ENCODE results near the gene RNF17. TPM values are rescaled to one million over a fixed set of nuclear protein-coding genes. Genes with fewer than 3 reads are reported as not detected.

The RNF17 gene
- total RNA-seq, 1 experiment from 2014 or later, result not detected

DNA sequence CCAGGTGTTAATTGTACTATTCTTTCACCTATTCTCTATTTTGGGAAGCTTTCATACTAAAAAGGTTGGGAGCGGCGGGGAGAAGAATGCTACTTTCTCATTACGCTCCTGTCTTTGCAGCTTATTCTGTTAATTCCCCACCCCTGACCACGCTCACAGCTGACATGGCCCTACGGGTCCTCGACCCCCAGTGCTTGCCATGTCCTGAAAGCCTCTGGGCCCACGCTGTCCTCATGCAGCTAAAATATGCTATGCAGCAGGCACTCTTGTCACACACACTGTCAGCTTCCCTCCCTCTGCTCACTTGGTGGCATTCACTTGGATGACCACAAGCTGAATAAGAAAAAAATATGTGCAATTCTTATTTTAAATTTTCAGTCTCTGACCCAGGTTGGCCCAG is 126.3 kb downstream of the RNF17 start:
- H3K36me3 ChIP-seq (replicated peaks; ENCODE audit: control insufficient read depth, insufficient read depth, low read length), result peaks cover 14% of the 10 kb centered on the region
- DNase-seq, result no peak

DNA sequence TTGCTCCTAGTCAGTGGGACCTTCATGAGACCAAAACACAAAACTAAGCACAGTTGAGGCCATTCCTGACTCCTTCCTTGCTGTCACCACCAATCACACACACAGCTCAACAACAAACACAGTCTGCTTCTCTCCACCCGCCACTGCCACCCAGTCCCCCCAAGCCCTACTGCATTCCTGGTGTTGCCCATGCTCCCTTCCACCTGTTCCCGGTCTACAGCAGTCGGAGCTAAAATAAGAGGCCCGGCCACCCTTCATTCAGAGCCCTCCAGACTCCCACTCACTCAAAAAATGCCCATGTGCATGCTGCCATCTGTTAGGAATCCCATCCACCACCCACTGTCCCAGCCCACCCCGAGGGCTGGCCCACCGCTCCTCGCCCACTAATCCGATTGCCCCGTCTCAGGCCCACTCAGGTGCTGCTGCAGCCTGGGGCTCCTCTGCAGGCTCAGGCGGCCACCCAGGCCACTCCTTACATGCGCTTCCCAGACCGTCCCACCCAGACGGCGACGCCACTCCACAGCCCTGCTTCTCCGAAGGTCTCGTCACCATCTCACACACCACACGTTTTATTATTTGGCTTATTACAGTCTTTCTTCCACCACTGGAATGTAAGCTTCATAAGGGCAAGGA is 127.6 kb downstream of the RNF17 start:
- Histone ChIP-seq H3K27me3 (ENCODE audit: control insufficient read depth, insufficient read depth, low read length) (no peaks in the 10 kb centered on the region), H3K4me3 (ENCODE audit: insufficient read depth, low read depth, low read length) (no peak overlapping the region), H3K36me3 (replicated peaks; ENCODE audit: control insufficient read depth, insufficient read depth, low read length) (peaks cover 14% of the 10 kb centered on the region)
- DNase-seq, result no peak

More for the DNA sequence above, 126.3 kb downstream of the RNF17 start:
- Histone ChIP-seq H3K27me3 (ENCODE audit: control insufficient read depth, insufficient read depth, low read length) (no peaks in the 10 kb centered on the region), H3K4me3 (ENCODE audit: insufficient read depth, low read depth, low read length) (no peak overlapping the region)

DNA sequence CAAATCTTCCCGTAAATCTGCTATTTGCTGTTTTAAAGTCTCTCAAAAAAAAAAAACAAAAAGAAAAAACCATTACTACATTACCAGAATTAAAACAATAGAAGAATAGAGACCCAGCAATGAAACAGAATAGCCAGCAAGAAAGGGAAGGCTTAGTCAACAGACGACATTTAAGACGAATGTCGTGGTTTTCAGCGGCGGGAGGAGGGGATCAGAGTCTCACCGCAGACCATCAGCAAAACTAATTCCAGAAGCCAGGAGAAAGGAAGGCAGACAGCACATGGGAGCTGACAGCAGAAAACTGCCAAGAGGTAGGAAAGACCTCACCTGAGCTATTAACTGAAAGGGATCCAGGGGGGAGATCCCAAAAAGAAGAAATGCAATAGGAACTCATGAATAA is 128.9 kb downstream of the RNF17 start:
- Histone ChIP-seq H3K27me3 (ENCODE audit: control insufficient read depth, insufficient read depth, low read length) (no peaks in the 10 kb centered on the region), H3K4me3 (ENCODE audit: insufficient read depth, low read depth, low read length) (no peak overlapping the region), H3K36me3 (replicated peaks; ENCODE audit: control insufficient read depth, insufficient read depth, low read length) (peaks cover 16% of the 10 kb centered on the region)
- DNase-seq, result no peak

DNA sequence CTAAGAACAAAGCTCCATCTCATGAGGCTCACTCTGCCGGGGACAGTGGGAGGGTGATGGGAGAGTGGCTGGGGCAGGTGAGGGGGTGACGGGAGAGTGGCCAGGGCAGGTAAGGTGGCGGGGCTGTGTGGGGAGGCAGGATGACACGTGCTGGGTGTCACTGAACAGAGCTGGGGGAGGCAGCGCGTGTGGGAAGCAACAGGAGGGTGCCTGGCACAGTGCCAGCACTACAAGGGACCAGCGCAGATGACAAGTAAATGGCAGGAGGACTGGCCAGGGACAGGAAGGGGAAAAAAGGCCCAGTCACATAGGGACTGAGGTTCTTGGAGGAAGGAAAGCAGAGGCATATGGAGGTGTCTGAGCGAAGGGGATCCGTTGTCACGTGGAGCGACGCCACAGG is 129.9 kb downstream of the RNF17 start:
- Histone ChIP-seq H3K27me3 (ENCODE audit: control insufficient read depth, insufficient read depth, low read length) (no peaks in the 10 kb centered on the region), H3K36me3 (replicated peaks; ENCODE audit: control insufficient read depth, insufficient read depth, low read length) (peaks cover 16% of the 10 kb centered on the region), H3K4me3 (ENCODE audit: insufficient read depth, low read depth, low read length) (no peak overlapping the region)
- no peak for DNase-seq

DNA sequence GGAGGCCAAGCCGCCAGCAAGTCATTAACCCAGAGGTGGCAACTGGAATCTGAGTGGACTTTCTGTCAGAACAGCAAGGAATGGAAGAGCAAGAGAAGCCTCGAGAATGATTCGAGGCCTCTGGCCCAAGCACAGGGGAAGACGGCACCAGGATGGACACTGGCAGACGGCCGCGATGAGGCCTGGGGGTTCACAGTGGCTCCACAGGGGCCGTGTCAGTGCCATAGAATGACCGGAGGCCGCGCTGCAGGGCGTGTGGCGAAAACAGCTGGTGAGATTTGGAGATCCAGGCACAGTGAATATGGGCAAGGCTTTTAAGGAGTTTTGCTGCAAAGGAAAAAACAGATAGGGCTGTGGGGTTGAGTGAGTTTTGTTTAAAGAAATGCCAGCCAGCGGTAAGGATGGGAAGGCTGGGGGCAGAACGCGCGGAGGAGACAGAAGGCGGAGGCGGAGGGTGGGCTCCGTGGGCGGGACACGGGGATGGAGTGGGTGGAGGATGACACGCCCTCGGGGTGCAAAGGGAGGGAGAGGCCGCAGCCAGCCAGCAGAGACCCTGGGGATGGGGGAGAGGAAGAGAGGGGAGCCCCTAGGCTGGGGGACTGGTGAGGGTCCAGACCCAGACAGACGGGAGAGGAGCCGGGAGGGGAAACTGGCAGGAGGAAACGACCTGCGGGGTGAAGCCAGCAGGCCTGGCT is 130.5 kb downstream of the RNF17 start:
- peak; percentile 38 for DNase-seq
- H3K4me3 ChIP-seq (ENCODE audit: insufficient read depth, low read depth, low read length), result no peak overlapping the region
- H3K27me3 ChIP-seq (ENCODE audit: control insufficient read depth, insufficient read depth, low read length), result no peaks in the 10 kb centered on the region
- peaks cover 16% of the 10 kb centered on the region for H3K36me3 ChIP-seq (replicated peaks; ENCODE audit: control insufficient read depth, insufficient read depth, low read length)

DNA sequence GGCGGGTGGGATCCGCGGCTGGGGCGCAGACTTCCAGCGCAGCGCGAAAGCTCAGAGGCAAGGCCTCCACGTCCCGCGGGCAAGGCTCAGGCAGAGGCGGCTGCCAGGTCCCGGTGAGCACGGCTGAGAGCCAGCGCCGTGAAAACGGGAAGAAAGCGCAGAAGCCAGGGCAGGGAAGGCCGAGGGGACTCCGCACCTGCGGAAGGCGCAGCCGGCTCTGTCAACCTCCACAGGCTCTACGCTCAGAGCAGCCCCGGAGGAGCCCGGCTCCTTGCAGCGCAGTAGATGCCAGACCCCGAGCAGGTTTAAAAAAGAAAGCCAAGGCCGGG is 131.0 kb downstream of the RNF17 start:
- DNase-seq, result peak; percentile 32

DNA sequence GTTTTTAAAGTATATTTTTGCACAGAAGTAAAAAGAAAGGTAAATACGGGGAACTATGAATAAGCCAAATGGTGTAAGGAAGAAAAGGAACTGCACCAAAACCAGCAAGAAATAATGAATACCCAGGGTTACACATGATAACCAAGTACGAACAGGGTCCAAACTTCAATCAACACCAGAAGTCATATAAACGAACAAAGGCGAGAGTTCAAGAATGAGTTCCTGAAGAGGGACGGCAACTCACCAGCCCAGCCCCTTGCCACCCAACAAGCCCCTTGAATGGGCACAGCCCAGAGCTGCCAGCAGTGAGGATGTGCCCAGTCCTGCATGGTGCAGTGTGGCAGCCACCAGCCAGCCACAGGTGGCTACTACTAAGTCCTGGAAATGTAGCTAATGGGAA is 132.1 kb downstream of the RNF17 start:
- no peak for DNase-seq
- H3K36me3 ChIP-seq (replicated peaks; ENCODE audit: control insufficient read depth, insufficient read depth, low read length), result peaks cover 15% of the 10 kb centered on the region
- H3K4me3 ChIP-seq (ENCODE audit: insufficient read depth, low read depth, low read length), result no peak overlapping the region
- no peaks in the 10 kb centered on the region for H3K27me3 ChIP-seq (ENCODE audit: control insufficient read depth, insufficient read depth, low read length)

More for the DNA sequence above, 131.0 kb downstream of the RNF17 start:
- H3K4me3 ChIP-seq (ENCODE audit: insufficient read depth, low read depth, low read length), result no peak overlapping the region
- H3K27me3 ChIP-seq (ENCODE audit: control insufficient read depth, insufficient read depth, low read length), result no peaks in the 10 kb centered on the region
- peaks cover 16% of the 10 kb centered on the region for H3K36me3 ChIP-seq (replicated peaks; ENCODE audit: control insufficient read depth, insufficient read depth, low read length)

DNA sequence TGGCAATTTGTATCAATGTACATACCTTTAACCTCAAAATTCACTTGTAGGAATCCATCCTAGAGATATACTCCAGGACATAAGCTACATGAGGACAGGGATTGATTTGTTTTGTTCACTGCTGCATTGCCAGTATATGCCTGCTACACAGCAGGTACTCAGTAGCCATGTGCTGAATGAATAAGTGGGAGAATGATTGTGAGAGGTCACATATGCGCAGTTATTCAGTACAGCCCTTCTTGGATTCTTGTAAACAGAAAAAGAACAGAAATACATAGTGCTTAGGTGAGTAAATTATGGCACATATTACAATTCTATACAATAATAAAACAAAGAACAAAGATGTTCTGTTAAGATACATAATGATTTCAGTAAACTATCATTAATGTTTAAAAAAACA is 133.3 kb downstream of the RNF17 start:
- no peaks in the 10 kb centered on the region for H3K27me3 ChIP-seq (ENCODE audit: control insufficient read depth, insufficient read depth, low read length)
- no peak for DNase-seq
- peaks cover 9% of the 10 kb centered on the region for H3K36me3 ChIP-seq (replicated peaks; ENCODE audit: control insufficient read depth, insufficient read depth, low read length)
- no peak overlapping the region for H3K4me3 ChIP-seq (ENCODE audit: insufficient read depth, low read depth, low read length)

DNA sequence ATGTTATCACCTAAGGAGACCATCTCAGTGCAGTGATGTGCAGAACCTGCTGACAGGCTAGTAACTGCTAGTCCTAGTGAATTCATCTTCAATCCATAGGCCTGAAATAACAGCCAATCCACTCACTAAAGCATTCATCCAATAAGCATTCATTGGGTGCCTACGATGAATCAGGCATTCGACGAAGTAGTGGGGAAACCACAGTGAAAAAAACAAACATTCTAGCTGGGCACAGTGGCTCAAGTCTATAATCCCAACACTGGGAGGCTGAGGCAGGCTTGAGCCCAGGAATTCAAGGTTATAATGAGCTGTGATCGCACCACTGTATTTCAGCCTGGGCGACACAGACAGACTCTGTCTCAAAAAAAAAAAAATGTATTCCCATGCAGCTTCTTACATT is 135.6 kb downstream of the RNF17 start:
- no peak overlapping the region for H3K4me3 ChIP-seq (ENCODE audit: insufficient read depth, low read depth, low read length)
- peaks cover 7% of the 10 kb centered on the region for H3K36me3 ChIP-seq (replicated peaks; ENCODE audit: control insufficient read depth, insufficient read depth, low read length)
- DNase-seq, result no peak
- no peaks in the 10 kb centered on the region for H3K27me3 ChIP-seq (ENCODE audit: control insufficient read depth, insufficient read depth, low read length)

DNA sequence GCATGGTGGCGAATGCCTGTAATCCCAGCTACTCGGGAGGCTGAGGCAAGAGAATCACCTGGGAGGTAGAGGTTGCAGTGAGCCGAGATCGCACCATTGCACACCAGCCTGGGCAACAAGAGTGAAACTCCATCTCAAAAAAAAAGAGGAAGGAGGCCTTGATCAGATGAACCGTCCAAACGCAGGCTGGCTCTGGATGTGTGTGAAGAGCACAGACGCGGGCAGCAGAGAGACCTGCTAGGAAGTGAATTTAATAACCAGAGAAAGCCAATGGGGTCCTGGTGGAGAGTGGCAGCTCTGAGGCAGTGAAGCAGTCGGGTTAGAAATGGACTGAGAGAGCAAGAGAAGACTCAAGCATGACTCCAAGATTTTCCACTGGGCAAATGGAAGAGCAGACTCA is 136.5 kb downstream of the RNF17 start:
- peaks cover 11% of the 10 kb centered on the region for H3K36me3 ChIP-seq (replicated peaks; ENCODE audit: control insufficient read depth, insufficient read depth, low read length)
- no peaks in the 10 kb centered on the region for H3K27me3 ChIP-seq (ENCODE audit: control insufficient read depth, insufficient read depth, low read length)
- no peak for DNase-seq
- H3K4me3 ChIP-seq (ENCODE audit: insufficient read depth, low read depth, low read length), result no peak overlapping the region

DNA sequence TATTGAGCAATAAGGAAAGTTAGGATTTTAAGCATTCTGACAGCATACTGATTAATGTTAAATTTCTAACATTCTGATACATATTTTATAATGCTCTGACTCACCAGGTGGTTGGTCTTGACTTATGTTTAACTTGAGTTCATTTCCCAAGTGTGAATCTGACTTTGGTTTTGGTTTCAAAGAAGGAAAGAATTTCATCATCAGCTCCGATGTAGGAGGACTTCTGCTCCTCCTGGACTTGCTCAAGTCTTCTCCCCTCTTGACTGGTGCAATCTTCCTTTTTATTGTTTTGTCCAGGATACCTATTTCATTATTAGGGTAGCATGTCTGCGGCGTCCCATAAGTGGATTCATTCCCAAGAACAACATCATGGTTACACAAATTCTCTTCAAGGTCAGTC is 141.3 kb downstream of the RNF17 start:
- Histone ChIP-seq H3K27me3 (ENCODE audit: control insufficient read depth, insufficient read depth, low read length) (no peaks in the 10 kb centered on the region), H3K4me3 (ENCODE audit: insufficient read depth, low read depth, low read length) (no peak overlapping the region), H3K36me3 (replicated peaks; ENCODE audit: control insufficient read depth, insufficient read depth, low read length) (peaks cover 22% of the 10 kb centered on the region)
- no peak for DNase-seq

DNA sequence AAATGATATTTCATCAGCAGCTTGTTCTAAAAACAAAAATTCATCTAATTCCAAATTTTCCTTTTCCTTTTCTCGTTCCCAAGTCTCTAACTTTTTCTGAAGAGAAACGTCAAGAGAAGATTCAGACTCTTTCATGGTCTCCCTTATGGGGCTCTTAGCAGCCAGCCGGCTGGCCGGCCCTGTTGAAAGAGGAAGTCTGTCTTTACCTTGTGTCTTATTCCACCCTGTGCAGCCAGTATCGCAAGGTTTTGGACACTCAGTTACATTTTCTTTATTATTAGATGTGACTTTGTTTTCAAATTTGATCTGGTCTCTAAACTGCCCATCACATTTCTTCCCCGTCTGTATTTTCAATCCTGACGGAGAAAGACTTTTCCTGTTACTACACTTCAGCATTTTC is 142.3 kb downstream of the RNF17 start:
- peaks cover 22% of the 10 kb centered on the region for H3K36me3 ChIP-seq (replicated peaks; ENCODE audit: control insufficient read depth, insufficient read depth, low read length)

DNA sequence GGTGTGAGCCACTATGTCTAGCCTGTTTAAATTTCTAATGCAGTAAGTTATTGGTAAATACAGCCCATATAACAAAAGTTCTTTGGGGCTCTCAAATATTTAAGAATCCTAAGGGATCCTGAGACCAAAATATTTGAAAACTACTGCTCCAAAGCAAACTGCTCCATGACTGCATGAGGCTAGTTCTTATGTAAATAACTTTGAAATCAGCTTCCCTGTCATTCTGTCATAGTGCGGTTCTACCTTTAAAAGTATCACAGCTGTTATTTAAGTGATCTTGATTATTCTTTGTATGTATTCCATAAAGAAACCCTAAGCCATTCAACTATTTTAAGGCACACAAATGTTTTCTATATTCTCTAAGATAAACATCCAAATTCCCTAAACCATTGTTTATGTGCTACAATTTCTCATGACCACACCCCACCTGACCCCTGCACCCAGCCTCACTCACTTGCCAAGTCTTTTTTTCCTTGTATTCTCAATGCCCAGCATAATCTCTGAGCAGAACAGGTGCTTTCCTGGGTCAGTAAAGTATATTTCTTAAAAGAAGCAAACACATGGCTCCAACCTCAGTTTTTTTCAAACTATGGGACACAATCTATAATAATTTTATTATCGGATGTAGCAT is 146.6 kb downstream of the RNF17 start:
- no peak for DNase-seq
- no peak overlapping the region for H3K4me3 ChIP-seq (ENCODE audit: insufficient read depth, low read depth, low read length)
- no peaks in the 10 kb centered on the region for H3K27me3 ChIP-seq (ENCODE audit: control insufficient read depth, insufficient read depth, low read length)
- peaks cover 15% of the 10 kb centered on the region for H3K36me3 ChIP-seq (replicated peaks; ENCODE audit: control insufficient read depth, insufficient read depth, low read length)

More for the DNA sequence above, 142.3 kb downstream of the RNF17 start:
- H3K27me3 ChIP-seq (ENCODE audit: control insufficient read depth, insufficient read depth, low read length), result no peaks in the 10 kb centered on the region
- DNase-seq, result no peak
- H3K4me3 ChIP-seq (ENCODE audit: insufficient read depth, low read depth, low read length), result no peak overlapping the region

DNA sequence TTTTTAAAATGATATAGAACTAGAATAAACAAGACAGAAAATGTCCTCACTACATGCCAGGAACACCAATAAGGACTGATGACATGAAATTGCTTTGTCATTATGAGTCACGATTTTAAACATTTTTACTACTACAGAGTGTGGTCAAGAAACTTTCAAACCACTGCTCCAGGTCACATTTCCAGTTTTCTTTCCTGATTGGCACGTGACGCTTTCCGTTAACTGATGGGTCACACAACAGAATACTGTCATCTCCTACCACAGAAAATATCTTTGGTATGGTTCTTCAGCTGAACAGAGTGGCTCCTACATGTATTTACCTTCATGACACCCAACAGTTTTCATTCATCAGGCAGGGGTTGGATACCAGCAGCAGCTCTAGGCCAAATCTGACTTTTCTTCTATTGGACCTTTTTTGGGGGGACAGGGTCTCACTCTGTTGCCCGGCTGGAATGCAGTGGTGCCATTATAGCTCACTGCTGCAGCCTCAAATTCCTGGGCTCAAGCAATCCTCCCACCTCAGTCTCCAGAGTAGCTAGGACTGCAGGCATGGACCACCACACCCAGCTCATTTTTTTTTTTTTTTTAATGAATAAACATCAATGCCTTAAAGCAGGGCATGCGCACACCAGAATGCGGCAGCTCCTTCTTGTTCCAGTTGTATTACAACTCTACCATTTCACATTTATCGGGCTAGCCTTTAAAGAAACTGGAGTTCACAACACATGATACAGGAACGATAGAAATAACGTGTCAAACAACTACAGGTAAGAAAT is 147.4 kb downstream of the RNF17 start:
- no peak overlapping the region for H3K4me3 ChIP-seq (ENCODE audit: insufficient read depth, low read depth, low read length)

DNA sequence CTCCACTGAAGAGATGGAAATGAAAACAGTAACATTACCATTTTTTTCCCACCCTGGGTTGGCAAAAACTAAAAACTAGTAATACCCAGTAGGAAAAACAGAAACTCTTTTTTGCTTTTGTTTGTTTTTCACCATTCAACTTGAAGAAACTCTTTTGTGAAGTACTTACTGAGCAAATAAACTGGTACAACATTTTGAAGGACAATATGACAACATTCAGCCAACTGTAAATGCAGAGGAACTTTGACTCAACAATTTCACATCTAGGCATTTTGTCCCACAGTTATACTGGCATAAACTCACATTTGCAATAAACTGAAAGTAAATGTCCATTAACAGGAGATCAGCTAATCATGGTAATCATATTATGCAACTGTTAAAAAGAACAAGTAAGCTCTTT is 152.5 kb downstream of the RNF17 start:
- no peak overlapping the region for H3K4me3 ChIP-seq (ENCODE audit: insufficient read depth, low read depth, low read length)
- no peak for DNase-seq
- peaks cover 1% of the 10 kb centered on the region; the same call in 1 of the 2 replicates for H3K36me3 ChIP-seq (replicated peaks; ENCODE audit: control insufficient read depth, insufficient read depth, low read length)
- no peaks in the 10 kb centered on the region for H3K27me3 ChIP-seq (ENCODE audit: control insufficient read depth, insufficient read depth, low read length)

More for the DNA sequence above, 147.4 kb downstream of the RNF17 start:
- peaks cover 11% of the 10 kb centered on the region for H3K36me3 ChIP-seq (replicated peaks; ENCODE audit: control insufficient read depth, insufficient read depth, low read length)
- H3K27me3 ChIP-seq (ENCODE audit: control insufficient read depth, insufficient read depth, low read length), result no peaks in the 10 kb centered on the region
- DNase-seq, result no peak
